Breast epithelium (tissue), 3 donors: ENCODE data around the gene SNX11.

Experiments used
- POLR2A ChIP-seq: fragments of 450-650 bp; IDR thresholded peaks from one replicate; pipeline ENCODE4 v1.6.1; 2016; ENCODE audit warnings: antibody characterized with exemption, mild to moderate bottlenecking, moderate library complexity
- TF ChIP-seq, protein P1 (sequence below), 3 donors: fragments of 450-650 bp; IDR thresholded peaks; one replicate each; pipeline ENCODE4 v1.5.1; 2016 to 2017; ENCODE audit warnings: antibody characterized with exemption in 3 of 3, mild to moderate bottlenecking in 3 of 3, moderate library complexity in 3 of 3

DNA sequence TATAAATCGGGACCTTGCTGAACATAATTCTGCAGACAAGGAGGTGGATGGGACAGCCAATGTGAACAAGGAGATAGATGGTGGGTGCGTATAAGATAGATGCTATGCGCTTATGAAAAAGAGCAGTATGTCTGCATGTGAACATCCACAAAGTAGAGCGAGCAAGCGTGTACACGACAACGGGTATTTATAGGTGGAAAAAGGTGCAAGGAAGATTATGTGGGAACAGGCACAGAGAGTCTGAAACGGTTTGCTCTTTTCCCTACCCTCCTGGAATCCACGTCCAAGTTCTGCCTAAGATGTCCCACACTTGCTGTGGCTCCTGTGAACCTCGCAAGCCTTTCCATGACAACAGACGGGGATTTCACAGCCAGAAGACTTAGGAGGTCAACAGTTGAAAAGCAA lies 43.0 kb downstream of the SNX11 start:
- TF ChIP-seq, protein P1, sequence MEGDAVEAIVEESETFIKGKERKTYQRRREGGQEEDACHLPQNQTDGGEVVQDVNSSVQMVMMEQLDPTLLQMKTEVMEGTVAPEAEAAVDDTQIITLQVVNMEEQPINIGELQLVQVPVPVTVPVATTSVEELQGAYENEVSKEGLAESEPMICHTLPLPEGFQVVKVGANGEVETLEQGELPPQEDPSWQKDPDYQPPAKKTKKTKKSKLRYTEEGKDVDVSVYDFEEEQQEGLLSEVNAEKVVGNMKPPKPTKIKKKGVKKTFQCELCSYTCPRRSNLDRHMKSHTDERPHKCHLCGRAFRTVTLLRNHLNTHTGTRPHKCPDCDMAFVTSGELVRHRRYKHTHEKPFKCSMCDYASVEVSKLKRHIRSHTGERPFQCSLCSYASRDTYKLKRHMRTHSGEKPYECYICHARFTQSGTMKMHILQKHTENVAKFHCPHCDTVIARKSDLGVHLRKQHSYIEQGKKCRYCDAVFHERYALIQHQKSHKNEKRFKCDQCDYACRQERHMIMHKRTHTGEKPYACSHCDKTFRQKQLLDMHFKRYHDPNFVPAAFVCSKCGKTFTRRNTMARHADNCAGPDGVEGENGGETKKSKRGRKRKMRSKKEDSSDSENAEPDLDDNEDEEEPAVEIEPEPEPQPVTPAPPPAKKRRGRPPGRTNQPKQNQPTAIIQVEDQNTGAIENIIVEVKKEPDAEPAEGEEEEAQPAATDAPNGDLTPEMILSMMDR (IDR thresholded peaks at IDR 0.05) = no peak
- TF ChIP-seq POLR2A = no peak
